MM.1S (cell line): ENCODE results near the gene KCNMA1.

ENCODE experiments used
- CTCF ChIP-seq: fragments of 300-600 bp; sonication (generic); IDR thresholded peaks from 2 replicates; pipeline ENCODE4 v1.5.1; 2016; ENCODE audit warnings: antibody characterized with exemption, low read length, mixed read lengths
- EZH2 ChIP-seq: fragments of 300-600 bp; sonication (generic); optimal IDR thresholded peaks from 2 replicates; pipeline ENCODE3; 2017; ENCODE audit warnings: low read depth, mild to moderate bottlenecking, antibody characterized with exemption, low read length, mixed read lengths
- EZH2phosphoT487 ChIP-seq: fragments of 300-600 bp; sonication (generic); IDR thresholded peaks from 2 replicates; pipeline ENCODE4 v1.6.1; 2018; ENCODE audit warnings: antibody characterized with exemption, low read length

GRCh38 chr10:77580482-77580881 is 57.1 kb downstream of the KCNMA1 start:
- no peak for TF ChIP-seq CTCF
- TF ChIP-seq EZH2, result no peak
- no peak for TF ChIP-seq EZH2phosphoT487
